Testis (tissue), 2 donors: ENCODE data around the gene SPAG9.

Experiments
- CTCF ChIP-seq, 3 experiments: fragments of 450-650 bp in 2 of 3; fragments of 200-600 bp in 1 of 3; sonication (generic) in 1 of 3; IDR thresholded peaks; one replicate each; pipeline ENCODE4 v1.5.1; 2016 to 2019; ENCODE audit warnings: antibody characterized with exemption in 3 of 3, mild to moderate bottlenecking in 2 of 3, moderate library complexity in 1 of 3
- POLR2A ChIP-seq: fragments of 450-650 bp; IDR thresholded peaks from one replicate; pipeline ENCODE4 v1.6.1; 2017; ENCODE audit warnings: antibody characterized with exemption, mild to moderate bottlenecking, moderate library complexity

DNA sequence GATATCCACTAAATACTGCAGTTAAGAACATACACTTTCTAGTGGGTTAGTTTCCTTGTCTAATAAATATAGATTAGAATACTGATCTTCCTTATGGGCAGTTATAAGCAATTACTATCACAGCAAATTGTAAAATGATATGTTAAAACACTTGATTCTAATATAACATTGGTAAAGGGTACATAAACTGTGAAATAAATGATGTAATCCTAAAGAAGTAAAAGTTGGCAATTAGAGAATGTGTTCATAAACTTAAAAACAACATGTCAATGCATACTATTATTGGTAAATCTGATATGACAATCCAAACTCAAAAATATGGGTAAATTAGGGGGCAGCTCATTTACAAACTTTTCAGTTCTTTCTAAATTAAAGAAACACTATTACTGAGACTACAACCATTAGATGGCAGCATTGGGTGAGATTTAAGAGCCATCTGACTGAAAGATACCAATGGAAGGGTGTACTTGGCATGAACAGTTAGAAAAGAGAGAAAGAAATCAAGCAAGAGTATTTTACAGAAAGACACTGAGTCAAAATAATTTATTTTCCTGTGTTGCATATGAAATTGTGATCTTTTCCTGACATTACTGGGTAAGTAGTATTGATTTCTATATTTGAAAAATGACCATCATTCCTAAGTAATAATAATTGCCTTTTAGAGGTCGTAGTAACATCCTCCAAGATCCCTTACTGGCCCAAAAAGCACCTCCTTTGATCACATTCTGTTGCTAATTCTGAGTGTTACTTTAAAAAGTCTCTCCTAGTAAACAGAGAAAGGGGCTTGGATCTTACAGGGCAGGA is 119.6 kb downstream of the SPAG9 start:
- TF ChIP-seq CTCF (IDR thresholded peaks at IDR 0.05) (peak; percentile 37 to 53 (median 44)), POLR2A (no peak)
